Stomach (tissue), 19 donors: Measurements from ENCODE around the gene CYLC2. TPM values are rescaled to one million over a fixed set of nuclear protein-coding genes. Genes with fewer than 3 reads are reported as not detected.

Source experiments
- DNase-seq, 2 donors: peaks; one replicate each; pipeline versions ENCODE4 v3.0.0 to v3.0.0-alpha.2; 2013 to 2019
- H3K27ac ChIP-seq, 5 donors: fragments of 200-600 bp in 4 of 5; sonication (generic) in 4 of 5; one replicate each; pipeline ENCODE4 v1.5.1; 2013 to 2019; ENCODE audit warnings: mild to moderate bottlenecking in 1 of 5, moderate library complexity in 1 of 5
- H3K27me3 ChIP-seq, 3 donors: fragments of 200-600 bp; sonication (generic); one replicate each; pipeline ENCODE4 v1.5.1; 2017 to 2019; ENCODE audit warnings: mixed run types in 1 of 3
- H3K36me3 ChIP-seq, 4 donors: fragments of 200-600 bp; sonication (generic); 1 replicate in 3 of 4; 2 replicates in 1 of 4; pipeline ENCODE4 v1.5.1; 2016 to 2019
- H3K4me1 ChIP-seq, 4 donors: fragments of 200-600 bp; sonication (generic); one replicate each; pipeline ENCODE4 v1.5.1; 2016 to 2019
- H3K4me3 ChIP-seq, 4 donors: fragments of 200-600 bp; sonication (generic) in 3 of 4; one replicate each; pipeline ENCODE4 v1.5.1; 2016 to 2019; ENCODE audit warnings: mild to moderate bottlenecking in 1 of 4
- H3K9me3 ChIP-seq, 4 donors: fragments of 200-600 bp; sonication (generic); one replicate each; pipeline ENCODE4 v1.5.1; 2016 to 2019
- EP300 ChIP-seq: sonication (generic); formaldehyde crosslinking; IDR thresholded peaks from one replicate; pipeline ENCODE4 v1.6.1; 2017; ENCODE audit warnings: antibody characterized with exemption
- POLR2A ChIP-seq, 4 donors: fragments of 450-650 bp; IDR thresholded peaks; one replicate each; pipeline ENCODE4 v1.6.1; 2016; ENCODE audit warnings: antibody characterized with exemption in 4 of 4, control low read depth in 2 of 4, mild to moderate bottlenecking in 1 of 4, moderate library complexity in 1 of 4
- POLR2AphosphoS5 ChIP-seq, 3 donors: sonication (generic); formaldehyde crosslinking; IDR thresholded peaks; one replicate each; pipeline ENCODE4 v1.6.1; 2016; ENCODE audit warnings: antibody characterized with exemption in 3 of 3
- WGBS, 5 donors: extraction: QIAGEN DNeasy Blood & Tissue Kit in 3 of 5; methylation state at CpG; one replicate each; pipeline versions ENCODE4 v1.1.5 to v1.1.7; 2013 to 2018; 5-methylcytosine and 5-hydroxymethylcytosine counted together
- intact Hi-C: fragments of 100-400 bp; cut with DNase I; formaldehyde crosslinking; loops from one replicate; pipeline ENCODE4 v1.15.1; 2023; ENCODE audit warnings: low total_unique reads
- long read RNA-seq, 10 donors: transcript quantifications; one replicate each; lab custom pipeline, GENCODE V29; 2026
- polyA plus RNA-seq, 3 donors: library from polyadenylated mRNA; stranded (reverse); fragments of 200-250 nt; gene quantifications; one replicate each; pipeline ENCODE4 v1.2.3, GENCODE V29; 2013
- total RNA-seq, 5 donors: library from RNA; depleted of rRNA; stranded (reverse); fragments of >200 nt; gene quantifications; one replicate each; pipeline versions ENCODE4 v1.1.0 to v1.2.3, GENCODE V29; 2014 to 2016
- TF ChIP-seq, protein P1 (sequence below), 7 experiments: fragments of 450-650 bp in 4 of 7; fragments of 200-600 bp in 3 of 7; sonication (generic) in 3 of 7; IDR thresholded peaks; one replicate each; pipeline ENCODE4 v1.5.1; 2016 to 2019; ENCODE audit warnings: antibody characterized with exemption in 7 of 7, control low read depth in 2 of 7, mild to moderate bottlenecking in 1 of 7
- donor health status: healthy with polysubstance abuse.
- donor health status: Bipolar disorder and iron deficiency.
- donor health status: healthy.

The CYLC2 gene
- total RNA-seq (not detected), polyA plus RNA-seq (not detected)
- long read RNA-seq, donor 1: 0 reads
- long read RNA-seq, donor 2: 0 reads
- long read RNA-seq, donor 3: 0 reads
- long read RNA-seq, donor 4: 0 reads
- long read RNA-seq, donor 5: 0 reads
- long read RNA-seq, donor 6: 0 reads
- long read RNA-seq, donor 7: 0 reads
- long read RNA-seq, donor 8: 0 reads
- long read RNA-seq, donor 9: 0 reads
- long read RNA-seq, donor 10: 0 reads

DNA sequence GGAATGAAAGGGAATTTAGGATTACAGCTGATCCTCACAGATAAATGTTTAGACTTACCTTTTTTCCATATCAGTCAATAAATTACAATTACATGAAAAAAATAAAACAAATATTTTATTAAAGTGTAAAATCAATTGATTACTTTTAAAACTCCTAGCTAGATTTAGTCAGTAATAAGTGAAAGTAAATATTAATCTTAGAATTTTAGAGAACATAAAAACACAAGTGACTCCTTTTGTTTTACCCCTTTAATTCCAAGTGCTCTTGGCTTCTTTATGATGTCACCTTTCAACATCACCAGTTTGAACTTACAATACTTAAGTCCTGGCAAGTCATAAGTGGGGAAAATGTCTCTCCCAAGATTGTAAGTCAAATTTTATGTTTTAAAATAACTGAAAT lies at the start of gene CYLC2:
Gene CYLC2, plus strand, starts transcription at position 301 of the 400 bp plus-strand sequence. Its CDS starts 48 bp downstream, at position 349.
- TF ChIP-seq, protein P1, sequence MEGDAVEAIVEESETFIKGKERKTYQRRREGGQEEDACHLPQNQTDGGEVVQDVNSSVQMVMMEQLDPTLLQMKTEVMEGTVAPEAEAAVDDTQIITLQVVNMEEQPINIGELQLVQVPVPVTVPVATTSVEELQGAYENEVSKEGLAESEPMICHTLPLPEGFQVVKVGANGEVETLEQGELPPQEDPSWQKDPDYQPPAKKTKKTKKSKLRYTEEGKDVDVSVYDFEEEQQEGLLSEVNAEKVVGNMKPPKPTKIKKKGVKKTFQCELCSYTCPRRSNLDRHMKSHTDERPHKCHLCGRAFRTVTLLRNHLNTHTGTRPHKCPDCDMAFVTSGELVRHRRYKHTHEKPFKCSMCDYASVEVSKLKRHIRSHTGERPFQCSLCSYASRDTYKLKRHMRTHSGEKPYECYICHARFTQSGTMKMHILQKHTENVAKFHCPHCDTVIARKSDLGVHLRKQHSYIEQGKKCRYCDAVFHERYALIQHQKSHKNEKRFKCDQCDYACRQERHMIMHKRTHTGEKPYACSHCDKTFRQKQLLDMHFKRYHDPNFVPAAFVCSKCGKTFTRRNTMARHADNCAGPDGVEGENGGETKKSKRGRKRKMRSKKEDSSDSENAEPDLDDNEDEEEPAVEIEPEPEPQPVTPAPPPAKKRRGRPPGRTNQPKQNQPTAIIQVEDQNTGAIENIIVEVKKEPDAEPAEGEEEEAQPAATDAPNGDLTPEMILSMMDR (IDR thresholded peaks at IDR 0.05): no peak
- TF ChIP-seq POLR2A (IDR thresholded peaks at IDR 0.05): no peak
- no peak for TF ChIP-seq POLR2AphosphoS5 (IDR thresholded peaks at IDR 0.05)
- no peak for TF ChIP-seq EP300
- H3K27me3 ChIP-seq: no peaks in the 10 kb centered on the region
- intact Hi-C loops: no loop called here
- H3K36me3 ChIP-seq: no peaks in the 10 kb centered on the region
- H3K27ac ChIP-seq: no peak within 1 kb of the TSS
- no peaks in the 10 kb centered on the region for H3K9me3 ChIP-seq
- H3K4me3 ChIP-seq: no peak within 1 kb of the TSS
- DNase-seq: no peak
- H3K4me1 ChIP-seq: no peaks in the 10 kb centered on the region

- WGBS, 5 donors: 29 to 53% (median 36%) methylated on average over 2 of the region's 2 CpGs
- TF ChIP-seq, protein P1 (IDR thresholded peaks at IDR 0.05): no peak
- TF ChIP-seq POLR2A (IDR thresholded peaks at IDR 0.05) (no peak), POLR2AphosphoS5 (IDR thresholded peaks at IDR 0.05) (no peak), EP300 (no peak)
- no peaks in the 10 kb centered on the region for H3K4me1 ChIP-seq
These were observed 44.8 kb upstream of the CYLC2 start for GRCh38 chr9:102950346-102950745.

DNA sequence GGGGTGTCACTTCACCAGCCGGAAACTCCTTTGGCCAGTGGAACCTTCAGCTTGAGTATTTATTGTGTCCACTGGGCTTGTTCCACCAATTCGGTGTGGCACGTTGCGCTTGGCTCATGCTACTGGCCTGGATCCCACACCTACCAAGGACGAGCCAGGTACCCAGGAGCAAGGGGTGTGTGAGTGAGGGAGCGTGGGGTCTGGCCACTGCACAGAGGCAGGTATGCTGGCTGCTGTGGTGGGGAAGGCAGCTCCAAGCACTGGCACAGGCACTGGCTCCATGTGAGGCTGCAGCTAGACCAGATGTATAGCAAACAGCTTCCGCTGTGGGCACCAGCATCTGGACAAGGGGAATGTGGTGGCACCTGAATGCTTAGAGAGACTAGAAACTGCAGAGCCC lies 28.1 kb upstream of the CYLC2 start:
- intact Hi-C loops: no loop called here
- Histone ChIP-seq H3K9me3 (peaks cover 0 to 38% (median 18%) of the 10 kb centered on the region in 4 donors), H3K27me3 (no peaks in the 10 kb centered on the region), H3K4me3 (no peak overlapping the region), H3K4me1 (no peaks in the 10 kb centered on the region), H3K27ac (no peak overlapping the region), H3K36me3 (no peaks in the 10 kb centered on the region)
- DNase-seq: no peak
- TF ChIP-seq POLR2A (IDR thresholded peaks at IDR 0.05): no peak
- no peak for TF ChIP-seq EP300
- no peak for TF ChIP-seq POLR2AphosphoS5 (IDR thresholded peaks at IDR 0.05)
- TF ChIP-seq, protein P1 (IDR thresholded peaks at IDR 0.05): no peak
- 91 to 95% (median 92%) methylated on average over 7 of the region's 7 CpGs for WGBS, 5 donors

More at GRCh38 chr9:102950346-102950745, 44.8 kb upstream of the CYLC2 start:
- intact Hi-C loops: no loop called here
- H3K4me3 ChIP-seq: no peak overlapping the region
- H3K9me3 ChIP-seq: no peaks in the 10 kb centered on the region
- DNase-seq: no peak
- no peak overlapping the region for H3K27ac ChIP-seq
- H3K27me3 ChIP-seq: no peaks in the 10 kb centered on the region
- no peaks in the 10 kb centered on the region for H3K36me3 ChIP-seq

DNA sequence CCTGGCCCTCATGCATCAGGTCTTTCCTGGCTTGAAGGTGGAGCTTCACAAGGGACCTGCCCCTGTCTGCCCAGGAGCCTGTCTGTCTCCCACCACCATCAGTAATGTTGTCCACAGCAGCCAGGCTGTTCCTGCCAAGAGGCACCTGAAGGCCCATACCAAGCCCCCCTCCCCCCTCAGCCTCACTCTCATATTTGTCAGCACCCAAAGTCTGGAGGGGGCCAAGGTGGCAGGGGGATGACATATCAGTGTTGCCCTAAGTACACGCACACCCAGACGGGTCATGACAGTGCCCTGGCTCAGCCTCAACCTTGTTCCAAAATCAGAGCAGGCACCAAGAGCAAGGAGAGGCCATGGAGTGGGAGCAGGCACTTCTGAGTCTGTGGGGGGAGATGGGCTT lies 27.2 kb upstream of the CYLC2 start:
- no peak for DNase-seq
- 79 to 97% (median 87%) methylated on average over 2 of the region's 2 CpGs; no CpG with 5 or more reads in 1 of the 5 donors for WGBS, 5 donors
- TF ChIP-seq EP300 (no peak), POLR2A (IDR thresholded peaks at IDR 0.05) (no peak), POLR2AphosphoS5 (IDR thresholded peaks at IDR 0.05) (no peak)
- TF ChIP-seq, protein P1 (IDR thresholded peaks at IDR 0.05): no peak
- Histone ChIP-seq H3K9me3 (peaks cover 0 to 38% (median 18%) of the 10 kb centered on the region in 4 donors), H3K27me3 (no peaks in the 10 kb centered on the region), H3K27ac (no peak overlapping the region), H3K4me1 (no peaks in the 10 kb centered on the region), H3K36me3 (no peaks in the 10 kb centered on the region), H3K4me3 (no peak overlapping the region)
- intact Hi-C loops: no loop called here
